Neutrophil (primary cell): ENCODE measurements around the gene MEX3C.

ENCODE experiments used
- H3K27ac ChIP-seq: fragments of 200-600 bp; sonication (generic); 2 replicates; pipeline ENCODE4 v1.5.1; 2016; ENCODE audit warnings: mild to moderate bottlenecking, moderate library complexity
- H3K27me3 ChIP-seq: fragments of 200-600 bp; sonication (generic); 2 replicates; pipeline ENCODE4 v1.6.0; 2016; ENCODE audit warnings: mild to moderate bottlenecking
- H3K36me3 ChIP-seq: fragments of 200-600 bp; sonication (generic); 2 replicates; pipeline ENCODE4 v1.5.1; 2017
- H3K4me1 ChIP-seq, 2 experiments: fragments of 200-600 bp in 1 of 2; sonication (generic) in 1 of 2; 1 replicate in 1 of 2; 2 replicates in 1 of 2; pipeline versions ENCODE4 v1.5.1 to v1.6.1; 2013 to 2016; ENCODE audit warnings: low read depth in 1 of 2, low read length in 1 of 2, mild to moderate bottlenecking in 1 of 2, moderate library complexity in 1 of 2; ENCODE audit not compliant: control insufficient read depth in 1 of 2, insufficient read depth in 1 of 2
- H3K4me3 ChIP-seq, 2 experiments: fragments of 200-600 bp in 1 of 2; sonication (generic) in 1 of 2; 1 replicate in 1 of 2; 2 replicates in 1 of 2; pipeline ENCODE4 v1.5.1; 2013 to 2016; ENCODE audit warnings: low read depth in 1 of 2, low read length in 1 of 2, mild to moderate bottlenecking in 1 of 2, moderate library complexity in 1 of 2
- H3K9me3 ChIP-seq: fragments of 200-600 bp; sonication (generic); 2 replicates; pipeline ENCODE4 v1.5.1; 2016
- TF ChIP-seq, protein P1 (sequence below): fragments of 200-600 bp; sonication (generic); IDR thresholded peaks from 2 replicates; pipeline ENCODE4 v1.5.1; 2016; ENCODE audit warnings: antibody characterized with exemption

The MEX3C gene

DNA sequence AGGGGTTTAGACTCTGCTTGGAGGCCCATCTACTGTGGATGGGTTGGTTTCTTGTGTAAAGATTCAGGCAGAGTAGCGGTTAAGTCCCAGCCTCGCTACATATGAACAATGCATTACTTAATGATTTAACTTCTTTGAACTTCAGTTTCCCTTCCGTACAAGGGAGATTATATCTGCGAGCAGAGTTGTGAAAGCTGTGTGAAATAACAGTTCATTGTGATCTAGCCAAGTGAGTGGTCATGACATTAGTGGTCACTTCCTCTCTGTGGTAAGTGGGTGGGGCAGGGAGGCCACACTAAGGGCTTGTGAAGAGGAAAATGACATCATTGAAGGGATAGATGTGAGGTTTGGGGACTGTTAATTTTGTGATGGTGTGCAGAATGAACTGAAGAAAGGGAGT is 14.1 kb upstream of the MEX3C start:
- no peak overlapping the region for H3K4me3 ChIP-seq
- H3K36me3 ChIP-seq, result no peaks in the 10 kb centered on the region
- TF ChIP-seq, protein P1, sequence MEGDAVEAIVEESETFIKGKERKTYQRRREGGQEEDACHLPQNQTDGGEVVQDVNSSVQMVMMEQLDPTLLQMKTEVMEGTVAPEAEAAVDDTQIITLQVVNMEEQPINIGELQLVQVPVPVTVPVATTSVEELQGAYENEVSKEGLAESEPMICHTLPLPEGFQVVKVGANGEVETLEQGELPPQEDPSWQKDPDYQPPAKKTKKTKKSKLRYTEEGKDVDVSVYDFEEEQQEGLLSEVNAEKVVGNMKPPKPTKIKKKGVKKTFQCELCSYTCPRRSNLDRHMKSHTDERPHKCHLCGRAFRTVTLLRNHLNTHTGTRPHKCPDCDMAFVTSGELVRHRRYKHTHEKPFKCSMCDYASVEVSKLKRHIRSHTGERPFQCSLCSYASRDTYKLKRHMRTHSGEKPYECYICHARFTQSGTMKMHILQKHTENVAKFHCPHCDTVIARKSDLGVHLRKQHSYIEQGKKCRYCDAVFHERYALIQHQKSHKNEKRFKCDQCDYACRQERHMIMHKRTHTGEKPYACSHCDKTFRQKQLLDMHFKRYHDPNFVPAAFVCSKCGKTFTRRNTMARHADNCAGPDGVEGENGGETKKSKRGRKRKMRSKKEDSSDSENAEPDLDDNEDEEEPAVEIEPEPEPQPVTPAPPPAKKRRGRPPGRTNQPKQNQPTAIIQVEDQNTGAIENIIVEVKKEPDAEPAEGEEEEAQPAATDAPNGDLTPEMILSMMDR, result no peak
- H3K27ac ChIP-seq, result peak overlapping the region; percentile 62
- H3K27me3 ChIP-seq, result no peaks in the 10 kb centered on the region
- H3K4me1 ChIP-seq, result peaks cover 11 to 15% of the 10 kb centered on the region in 2 experiments
- H3K9me3 ChIP-seq, result no peaks in the 10 kb centered on the region

DNA sequence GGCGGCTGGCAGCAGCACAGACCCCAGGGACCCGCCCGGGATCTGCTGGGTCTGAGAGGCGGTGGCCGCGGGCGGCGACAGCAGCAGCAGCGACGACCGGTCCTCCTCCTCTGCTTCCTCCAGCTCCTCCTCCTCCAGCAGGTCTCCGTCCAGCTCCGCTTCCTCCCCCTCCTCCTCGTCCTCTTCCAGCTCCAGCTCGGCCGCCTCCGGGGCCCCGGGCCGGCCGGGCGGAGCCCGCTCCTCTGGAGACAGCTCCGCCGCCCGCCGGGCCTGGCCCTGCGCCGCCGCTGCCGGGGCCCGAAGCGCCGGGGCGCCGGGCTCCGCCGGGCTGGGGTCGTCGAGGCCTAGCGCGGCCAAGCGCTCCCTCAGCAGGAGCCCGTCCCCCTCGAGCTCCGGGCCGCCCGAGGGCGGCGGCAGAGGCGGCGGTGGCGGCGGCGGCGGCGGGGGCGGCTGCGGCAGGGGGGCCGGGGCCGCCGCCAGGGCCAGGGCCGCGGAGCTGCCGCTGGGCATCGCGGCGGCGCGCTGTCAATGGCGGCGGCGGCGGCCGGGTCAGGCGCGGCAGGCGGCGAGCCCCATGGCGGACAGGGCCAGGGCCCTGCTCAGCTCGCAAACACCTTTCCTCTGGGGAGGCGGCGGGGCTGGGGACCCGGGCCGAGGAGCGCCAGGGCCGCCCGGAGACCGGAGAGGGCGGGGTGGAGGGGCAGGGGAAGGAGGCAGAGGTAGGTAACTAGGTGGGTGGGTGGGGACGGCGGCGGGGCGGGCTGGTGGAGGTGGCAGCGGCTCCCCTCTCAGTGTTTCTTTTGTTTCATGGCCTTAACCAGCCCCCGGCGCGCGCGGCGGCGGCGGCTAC is 445 bp downstream of the MEX3C start:
- TF ChIP-seq, protein P1, result no peak
- H3K27ac ChIP-seq, result peak overlapping the region; percentile 92
- peaks cover 24 to 26% of the 10 kb centered on the region in 2 experiments for H3K4me1 ChIP-seq
- no peaks in the 10 kb centered on the region for H3K9me3 ChIP-seq
- H3K4me3 ChIP-seq, result peak overlapping the region; percentile 70 to 94
- no peaks in the 10 kb centered on the region for H3K27me3 ChIP-seq
- H3K36me3 ChIP-seq, result no peaks in the 10 kb centered on the region

DNA sequence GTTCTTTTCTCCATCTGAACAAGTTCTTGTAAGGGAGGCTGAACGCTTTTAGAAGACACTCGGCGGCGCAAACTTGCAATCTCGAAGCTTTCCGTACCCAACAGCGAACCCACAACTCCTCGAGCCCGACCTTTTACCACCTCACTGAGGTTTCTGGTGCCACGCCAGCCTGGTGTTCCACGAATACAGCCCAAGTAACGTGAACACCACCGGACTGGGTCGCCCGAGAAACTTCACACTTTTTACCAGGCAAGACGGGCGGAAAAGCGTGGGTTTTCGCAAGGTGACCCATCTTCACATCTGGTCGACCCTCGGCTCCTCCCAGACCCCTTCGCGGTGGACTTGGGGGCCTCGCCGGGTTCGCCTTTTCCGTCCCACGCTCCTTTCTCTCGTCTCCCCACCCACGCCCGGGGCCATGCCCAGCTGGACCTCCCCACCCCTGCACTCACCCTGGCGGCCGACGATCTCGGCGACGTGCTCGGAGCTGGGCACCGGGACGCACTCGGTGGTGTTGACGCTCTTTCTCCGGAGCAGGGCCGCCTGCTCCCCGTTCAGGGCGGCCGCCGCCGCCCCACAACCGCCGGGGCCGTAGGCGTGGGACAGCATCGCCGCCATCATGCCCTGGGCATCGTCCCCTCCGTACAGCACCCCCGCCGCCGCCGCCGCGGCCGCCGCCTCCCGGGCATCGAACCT is 1.2 kb downstream of the MEX3C start:
- no peaks in the 10 kb centered on the region for H3K27me3 ChIP-seq
- no peaks in the 10 kb centered on the region for H3K36me3 ChIP-seq
- H3K4me1 ChIP-seq, result peaks cover 24 to 26% of the 10 kb centered on the region in 2 experiments
- H3K9me3 ChIP-seq, result no peaks in the 10 kb centered on the region
- peak overlapping the region; percentile 92 for H3K27ac ChIP-seq
- peak overlapping the region; percentile 70 to 91 for H3K4me3 ChIP-seq
- TF ChIP-seq, protein P1, result no peak

DNA sequence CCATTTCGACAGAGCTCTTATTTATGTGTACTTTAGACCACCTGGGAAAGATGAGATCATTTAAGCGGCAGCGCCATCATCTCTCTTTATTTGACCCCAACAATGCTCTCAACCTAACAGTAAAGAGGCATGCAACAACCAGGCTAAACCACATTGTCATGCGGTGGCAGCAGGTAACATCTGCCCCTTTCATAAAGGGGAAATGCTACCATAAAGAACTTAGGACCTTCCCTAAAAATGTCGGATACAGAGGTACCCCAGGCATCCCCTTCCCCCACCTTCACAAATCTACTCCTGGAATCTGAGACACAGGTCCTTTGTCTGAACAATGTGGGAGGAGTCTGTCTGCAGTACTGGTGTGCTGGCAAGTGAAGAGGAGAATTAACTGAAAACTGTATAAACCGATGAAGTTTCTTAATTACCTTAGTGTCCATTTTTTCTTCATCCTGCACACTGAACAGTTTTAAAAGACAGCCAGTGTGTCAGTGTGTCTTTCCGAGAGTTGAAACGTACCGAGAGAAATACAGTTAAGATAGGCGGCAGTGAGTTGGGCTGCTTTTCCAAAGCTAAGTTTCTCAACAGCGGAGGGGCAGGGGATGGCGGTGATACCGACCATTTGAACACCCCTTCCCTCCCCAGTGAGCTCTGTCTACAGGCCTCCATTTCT is 1.9 kb downstream of the MEX3C start:
- Histone ChIP-seq H3K9me3 (no peaks in the 10 kb centered on the region), H3K27ac (peak overlapping the region; percentile 92), H3K27me3 (no peaks in the 10 kb centered on the region), H3K4me1 (peaks cover 24 to 26% of the 10 kb centered on the region in 2 experiments), H3K36me3 (no peaks in the 10 kb centered on the region), H3K4me3 (peak overlapping the region; percentile 70 to 91)
- TF ChIP-seq, protein P1, result no peak

DNA sequence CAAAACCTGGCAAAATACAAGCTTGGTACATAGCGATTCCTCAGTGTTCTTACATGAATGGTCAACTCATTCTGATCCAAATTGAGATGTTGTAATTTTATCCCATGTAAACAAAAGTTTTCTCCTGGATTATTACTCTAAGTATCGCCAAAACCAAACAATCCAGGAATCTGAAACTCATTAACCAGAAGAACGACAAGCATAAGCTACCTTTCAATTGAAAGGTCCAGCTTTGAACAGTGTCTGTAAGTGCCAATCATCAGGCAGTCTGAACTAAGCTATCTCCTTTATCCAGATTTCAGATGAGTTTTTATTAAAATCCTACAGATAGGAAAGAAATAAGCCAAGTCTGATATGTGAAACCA is 2.4 kb downstream of the MEX3C start:
- Histone ChIP-seq H3K4me3 (peak overlapping the region; percentile 70 to 91), H3K4me1 (peaks cover 24 to 26% of the 10 kb centered on the region in 2 experiments), H3K27me3 (no peaks in the 10 kb centered on the region), H3K36me3 (no peaks in the 10 kb centered on the region), H3K9me3 (no peaks in the 10 kb centered on the region), H3K27ac (peak overlapping the region; percentile 92)
- TF ChIP-seq, protein P1, result no peak
